BJ (cell line): ENCODE measurements around the gene TAF5. TPM values are rescaled to one million over a fixed set of nuclear protein-coding genes. Genes with fewer than 3 reads are reported as not detected.

Source experiments
- CTCF ChIA-PET: fragments of 350-600 bp; formaldehyde crosslinking; extraction: SDS; loops from one replicate; lab custom pipeline; 2021; ENCODE audit warnings: antibody characterized with exemption, inconsistent platforms; lab: Yijun Ruan, JAX
- POLR2A ChIA-PET: fragments of 300-600 bp; sonication (Branson Sonifier 250); formaldehyde crosslinking; extraction: SDS; loops from one replicate; lab custom pipeline; 2021; ENCODE audit warnings: antibody characterized with exemption; lab: Charles Lee
- DNase-seq: peaks from one replicate; pipeline ENCODE4 v3.0.0-alpha.2; 2011; ENCODE audit warnings: low read depth
- H3K27me3 ChIP-seq: 2 replicates; pipeline ENCODE4 v1.6.0; 2011; ENCODE audit warnings: low read length; ENCODE audit not compliant: control insufficient read depth, insufficient read depth
- H3K36me3 ChIP-seq: 2 replicates; pipeline ENCODE4 v1.5.1; 2011; ENCODE audit warnings: low read length; ENCODE audit not compliant: control insufficient read depth, insufficient read depth
- H3K4me3 ChIP-seq: 2 replicates; pipeline ENCODE4 v1.5.1; 2011; ENCODE audit warnings: low read depth, mild to moderate bottlenecking, control low read depth, low read length
- polyA plus RNA-seq: library from polyadenylated mRNA; depleted of rRNA; stranded (reverse); fragments of >200 nt; gene quantifications from 2 replicates; pipeline ENCODE4 v1.2.3, GENCODE V29; 2011
- TF ChIP-seq, protein P1 (sequence below): IDR thresholded peaks from 2 replicates; pipeline ENCODE4 v1.5.1; 2011; ENCODE audit warnings: low read depth, mild to moderate bottlenecking, control low read depth, inconsistent platforms, low read length, moderate library complexity; ENCODE audit not compliant: insufficient read depth

Gene TAF5
- polyA plus RNA-seq, 1 experiment, result 1.5 TPM

DNA sequence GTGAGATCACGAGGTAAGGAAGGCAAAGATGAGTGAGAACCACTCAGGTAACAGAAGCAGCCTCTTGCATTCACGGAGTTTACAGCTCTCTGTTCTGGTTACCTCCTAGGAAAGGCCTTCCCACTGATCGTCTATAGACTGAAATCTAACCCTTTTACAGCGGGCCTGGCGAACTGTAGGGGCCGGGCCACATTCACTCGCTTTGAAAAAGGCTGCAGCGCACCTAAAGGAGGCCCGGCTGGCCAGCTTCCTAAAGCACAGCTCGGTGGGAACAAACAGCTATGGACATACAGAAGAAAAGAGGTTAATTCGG lies 27.9 kb downstream of the TAF5 start:
- DNase-seq, result no peak
- ChIA-PET CTCF (interaction anchor here (0.7 to 1.7 kb wide), 3 partner anchors 11 to 110 kb away, joined by 3 to 5 read pairs (median 4); no protein-coding TSS in a partner anchor), POLR2A (no interaction called here)

GRCh38 chr10:103396067-103396788 lies 28.5 kb downstream of the TAF5 start, which contains the start of the genes ATP5MK and PDCD11:
ATP5MK (minus strand) TSS chr10:103396475; CDS start chr10:103392457, 4,018 bp downstream.
PDCD11 (plus strand) TSS chr10:103396626; CDS start chr10:103398427, 1,801 bp downstream.
- TF ChIP-seq, protein P1, sequence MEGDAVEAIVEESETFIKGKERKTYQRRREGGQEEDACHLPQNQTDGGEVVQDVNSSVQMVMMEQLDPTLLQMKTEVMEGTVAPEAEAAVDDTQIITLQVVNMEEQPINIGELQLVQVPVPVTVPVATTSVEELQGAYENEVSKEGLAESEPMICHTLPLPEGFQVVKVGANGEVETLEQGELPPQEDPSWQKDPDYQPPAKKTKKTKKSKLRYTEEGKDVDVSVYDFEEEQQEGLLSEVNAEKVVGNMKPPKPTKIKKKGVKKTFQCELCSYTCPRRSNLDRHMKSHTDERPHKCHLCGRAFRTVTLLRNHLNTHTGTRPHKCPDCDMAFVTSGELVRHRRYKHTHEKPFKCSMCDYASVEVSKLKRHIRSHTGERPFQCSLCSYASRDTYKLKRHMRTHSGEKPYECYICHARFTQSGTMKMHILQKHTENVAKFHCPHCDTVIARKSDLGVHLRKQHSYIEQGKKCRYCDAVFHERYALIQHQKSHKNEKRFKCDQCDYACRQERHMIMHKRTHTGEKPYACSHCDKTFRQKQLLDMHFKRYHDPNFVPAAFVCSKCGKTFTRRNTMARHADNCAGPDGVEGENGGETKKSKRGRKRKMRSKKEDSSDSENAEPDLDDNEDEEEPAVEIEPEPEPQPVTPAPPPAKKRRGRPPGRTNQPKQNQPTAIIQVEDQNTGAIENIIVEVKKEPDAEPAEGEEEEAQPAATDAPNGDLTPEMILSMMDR, result peak; percentile 36; the same call in 1 of the 2 replicates
- H3K27me3 ChIP-seq, result no peaks in the 10 kb centered on the region
- peak within 1 kb of the TSS; percentile 92 for H3K4me3 ChIP-seq
- ChIA-PET POLR2A (no interaction called here), CTCF (interaction anchor here (0.7 to 1.7 kb wide), 4 partner anchors 11 to 110 kb away, joined by 3 to 5 read pairs (median 4); no protein-coding TSS in a partner anchor)
- peaks cover 6% of the 10 kb centered on the region for H3K36me3 ChIP-seq
- DNase-seq, result peak; percentile 90

More for the DNA sequence above, 27.9 kb downstream of the TAF5 start:
- TF ChIP-seq, protein P1, result no peak
- Histone ChIP-seq H3K4me3 (peak overlapping the region; percentile 92), H3K36me3 (peaks cover 4% of the 10 kb centered on the region), H3K27me3 (no peaks in the 10 kb centered on the region)

- Histone ChIP-seq H3K4me3 (peak overlapping the region; percentile 92), H3K27me3 (no peaks in the 10 kb centered on the region), H3K36me3 (peaks cover 5% of the 10 kb centered on the region)
- POLR2A ChIA-PET, result no interaction called here
- CTCF ChIA-PET, result interaction anchor here (1.2 to 2.1 kb wide), 3 partner anchors 20 to 89 kb away, joined by 3 to 8 read pairs (median 4); no protein-coding TSS in a partner anchor
- no peak for DNase-seq
- TF ChIP-seq, protein P1, result no peak
Observed at GRCh38 chr10:103396789-103397087, 29.0 kb downstream of the TAF5 start.

DNA sequence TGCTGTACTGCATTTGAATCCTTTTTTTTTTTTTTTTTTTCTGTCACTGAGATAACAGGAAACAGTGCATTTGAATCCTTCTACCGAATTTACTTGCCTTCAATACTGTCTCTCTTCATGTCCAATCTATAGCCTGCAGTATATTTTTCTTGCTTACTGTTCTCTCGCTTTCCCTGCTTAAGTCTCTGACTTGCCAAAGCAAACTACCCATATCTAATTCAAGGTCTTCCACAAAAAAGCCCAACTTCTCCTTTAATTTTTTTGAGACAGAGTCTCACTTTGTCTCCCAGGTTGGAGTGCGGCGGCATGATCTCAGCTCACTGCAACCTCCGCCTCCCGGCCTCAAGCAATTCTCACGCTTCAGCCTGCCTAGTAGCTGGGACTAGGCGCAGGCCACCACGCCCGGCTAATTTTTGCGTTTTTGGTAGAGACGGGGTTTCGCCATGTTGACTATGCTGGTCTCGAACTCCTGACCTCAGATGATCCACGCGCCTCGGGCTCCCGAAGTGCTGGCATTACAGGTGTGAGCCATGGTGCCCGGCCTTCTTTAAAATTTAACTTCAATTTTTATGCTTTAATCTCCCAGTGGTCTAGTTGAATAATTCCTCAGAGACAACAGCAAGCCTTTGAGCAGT lies 29.5 kb downstream of the TAF5 start:
- TF ChIP-seq, protein P1, result no peak

DNA sequence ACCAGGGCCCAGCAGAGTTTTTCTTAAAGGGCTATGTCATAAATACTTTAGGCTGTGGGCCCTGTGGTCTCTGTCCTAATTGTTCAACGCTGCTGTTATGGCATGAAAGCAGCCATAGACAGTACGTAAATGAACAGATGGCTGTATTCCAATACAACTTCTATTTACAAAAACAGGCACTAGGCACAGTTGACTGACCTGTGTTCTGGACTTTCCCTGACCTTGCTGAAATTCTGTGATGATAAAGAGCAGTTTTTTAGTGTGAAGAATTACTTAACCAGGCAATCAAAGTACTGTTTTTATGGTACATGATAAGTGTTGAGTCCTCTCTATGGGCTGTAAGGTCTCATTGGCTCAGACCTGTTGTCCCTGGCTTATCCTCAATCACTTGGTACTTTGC lies 45.8 kb downstream of the TAF5 start:
- H3K4me3 ChIP-seq, result no peak overlapping the region
- CTCF ChIA-PET, result interaction anchor here (8.6 kb wide), 1 partner anchor 71 kb away, joined by 93 read pairs; no protein-coding TSS in a partner anchor
- POLR2A ChIA-PET, result no interaction called here
- H3K27me3 ChIP-seq, result no peaks in the 10 kb centered on the region
- H3K36me3 ChIP-seq, result peaks cover 33% of the 10 kb centered on the region
- no peak for DNase-seq
- TF ChIP-seq, protein P1, result no peak

More for the DNA sequence above, 29.5 kb downstream of the TAF5 start:
- H3K36me3 ChIP-seq, result peaks cover 6% of the 10 kb centered on the region; the same call in 1 of the 2 replicates
- DNase-seq, result no peak
- CTCF ChIA-PET, result interaction anchor here (1.2 to 2.1 kb wide), 3 partner anchors 19 to 88 kb away, joined by 3 to 8 read pairs (median 4); no protein-coding TSS in a partner anchor
- peak overlapping the region; percentile 92 for H3K4me3 ChIP-seq
- POLR2A ChIA-PET, result no interaction called here
- H3K27me3 ChIP-seq, result no peaks in the 10 kb centered on the region
